Suppressor macrophage (primary cell): ENCODE measurements around the gene HOXA2.
A peak's percentile ranks its signal among the peaks of the same experiment; 100 is the strongest.

Experiments used
- DNase-seq, 4 experiments: peaks; one replicate each; pipeline ENCODE4 v3.0.0-alpha.2; 2020 to 2022

Gene HOXA2

DNA sequence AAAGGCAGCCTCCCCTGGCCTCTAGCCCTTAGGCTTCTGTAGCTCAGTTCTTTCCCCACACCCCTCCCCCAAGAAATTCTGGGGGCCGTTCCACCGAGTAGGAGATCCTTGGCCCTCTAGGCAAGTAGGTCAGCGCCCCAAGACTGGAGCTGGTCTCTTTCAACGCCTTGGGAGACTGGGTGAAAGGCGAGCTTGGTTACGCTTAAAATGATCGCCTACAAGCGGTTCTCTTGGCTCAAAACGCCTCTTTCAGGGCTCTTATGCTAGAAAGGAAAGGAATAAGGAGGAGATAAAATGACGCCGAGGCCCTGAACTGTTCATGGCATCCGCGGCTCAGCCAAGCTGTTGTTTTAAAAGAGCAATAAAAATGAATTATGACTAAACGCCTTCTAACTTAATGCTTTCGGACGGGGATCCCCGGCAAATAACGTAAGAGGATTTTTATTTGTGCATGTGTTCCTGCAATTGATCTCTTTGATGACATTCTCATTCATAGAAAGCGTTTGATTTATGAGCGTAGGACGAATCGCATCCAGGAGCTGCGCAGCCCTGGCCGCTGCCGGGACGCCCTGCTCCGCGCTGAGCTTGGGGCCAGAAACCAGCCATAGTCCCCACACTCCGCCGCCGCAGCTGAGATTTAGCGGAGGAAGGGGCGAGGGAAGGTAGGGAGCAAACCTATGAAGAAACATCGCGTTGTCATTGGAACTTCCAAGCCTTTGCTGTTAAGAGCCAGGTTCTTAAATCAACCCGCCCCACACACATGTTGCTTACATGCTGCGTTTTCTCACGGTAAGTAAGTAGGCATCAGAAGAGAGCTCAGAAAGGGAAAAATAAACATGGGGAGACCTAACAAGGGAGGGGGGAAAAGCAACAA lies 3.7 kb downstream of the HOXA2 start:
- peak in 1 of 4 experiments; percentile 12 for DNase-seq

DNA sequence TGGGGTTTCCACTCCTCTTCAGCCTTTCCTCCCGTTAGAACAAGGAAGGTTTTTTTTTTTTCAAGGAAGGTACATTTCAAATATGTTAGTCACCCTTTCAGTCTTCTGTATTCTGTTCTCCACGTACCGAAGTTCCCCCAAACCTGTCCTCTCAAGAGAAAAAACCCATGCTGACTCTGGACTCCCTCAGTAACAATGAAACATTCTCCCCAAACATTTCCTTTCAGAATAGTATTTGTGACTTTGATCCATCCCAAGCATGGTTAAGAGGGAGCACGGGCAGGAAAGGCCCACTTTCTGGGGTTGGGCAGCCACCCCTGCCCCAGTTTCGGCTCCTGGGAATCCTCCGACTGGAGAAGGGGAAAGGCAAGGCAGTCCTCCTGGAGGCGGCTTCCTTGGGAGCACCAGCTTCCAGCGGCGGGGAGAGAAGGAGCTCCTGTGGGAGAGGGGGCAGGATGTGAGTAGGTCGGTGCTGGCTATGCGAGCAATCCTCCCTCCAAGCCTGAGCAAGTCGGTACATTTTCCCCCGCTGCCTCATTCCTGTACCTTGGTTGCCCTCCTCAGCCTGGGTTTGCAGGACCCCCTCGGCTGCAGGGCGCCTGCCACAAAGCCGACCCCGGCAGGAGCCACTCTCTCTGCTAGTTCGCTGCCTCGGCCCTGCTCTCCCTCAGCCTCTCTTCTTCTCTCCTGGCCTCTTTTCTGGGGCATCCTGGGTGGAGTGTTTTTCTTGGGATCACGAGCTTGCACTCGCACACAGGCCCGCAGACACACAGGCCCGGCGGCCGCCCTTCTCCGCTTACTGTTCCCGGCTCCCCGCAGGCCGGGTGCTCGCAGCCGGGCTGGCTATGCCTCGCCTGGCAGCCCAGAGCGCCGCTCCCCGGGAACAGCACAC lies 4.6 kb downstream of the HOXA2 start:
- peak in 1 of 4 experiments; percentile 54 for DNase-seq

DNA sequence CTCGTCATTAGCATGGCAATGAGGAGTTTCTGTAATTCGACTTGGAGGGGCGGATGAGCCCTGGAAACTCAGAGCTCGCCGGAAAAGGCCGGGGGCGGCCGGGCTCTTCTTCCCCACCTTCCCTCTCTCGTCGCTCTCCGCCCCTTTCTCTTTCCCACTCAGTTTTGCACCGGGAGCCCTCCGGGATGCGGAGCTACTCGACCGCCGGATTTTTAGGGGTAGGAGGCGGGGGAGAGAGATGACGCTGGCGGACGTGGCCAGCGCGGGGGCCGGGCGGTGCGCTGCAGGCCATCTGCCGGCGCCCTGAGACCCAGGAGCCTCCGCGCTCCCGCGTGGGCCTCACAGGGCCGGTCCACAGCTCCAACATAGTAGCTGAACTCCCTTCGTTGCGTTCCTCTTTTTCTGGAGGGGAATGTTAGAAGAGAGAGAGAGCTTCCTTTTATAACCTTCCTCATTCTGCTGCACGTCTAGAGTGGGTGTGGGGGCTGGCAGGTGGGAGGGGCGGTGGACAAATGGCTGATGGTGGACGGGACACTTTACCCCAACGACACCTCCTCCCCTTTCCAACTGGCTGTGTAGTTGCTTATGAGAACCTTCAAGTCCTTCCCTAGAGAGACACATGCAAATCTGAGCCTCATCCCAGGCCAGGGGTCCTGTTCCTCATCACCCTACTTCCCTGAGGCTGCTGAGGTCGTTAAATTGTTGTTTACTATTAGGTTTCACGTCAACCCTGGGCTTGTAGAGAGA lies 5.5 kb downstream of the HOXA2 start:
- peak; percentile 82 to 94 (median 92) for DNase-seq

DNA sequence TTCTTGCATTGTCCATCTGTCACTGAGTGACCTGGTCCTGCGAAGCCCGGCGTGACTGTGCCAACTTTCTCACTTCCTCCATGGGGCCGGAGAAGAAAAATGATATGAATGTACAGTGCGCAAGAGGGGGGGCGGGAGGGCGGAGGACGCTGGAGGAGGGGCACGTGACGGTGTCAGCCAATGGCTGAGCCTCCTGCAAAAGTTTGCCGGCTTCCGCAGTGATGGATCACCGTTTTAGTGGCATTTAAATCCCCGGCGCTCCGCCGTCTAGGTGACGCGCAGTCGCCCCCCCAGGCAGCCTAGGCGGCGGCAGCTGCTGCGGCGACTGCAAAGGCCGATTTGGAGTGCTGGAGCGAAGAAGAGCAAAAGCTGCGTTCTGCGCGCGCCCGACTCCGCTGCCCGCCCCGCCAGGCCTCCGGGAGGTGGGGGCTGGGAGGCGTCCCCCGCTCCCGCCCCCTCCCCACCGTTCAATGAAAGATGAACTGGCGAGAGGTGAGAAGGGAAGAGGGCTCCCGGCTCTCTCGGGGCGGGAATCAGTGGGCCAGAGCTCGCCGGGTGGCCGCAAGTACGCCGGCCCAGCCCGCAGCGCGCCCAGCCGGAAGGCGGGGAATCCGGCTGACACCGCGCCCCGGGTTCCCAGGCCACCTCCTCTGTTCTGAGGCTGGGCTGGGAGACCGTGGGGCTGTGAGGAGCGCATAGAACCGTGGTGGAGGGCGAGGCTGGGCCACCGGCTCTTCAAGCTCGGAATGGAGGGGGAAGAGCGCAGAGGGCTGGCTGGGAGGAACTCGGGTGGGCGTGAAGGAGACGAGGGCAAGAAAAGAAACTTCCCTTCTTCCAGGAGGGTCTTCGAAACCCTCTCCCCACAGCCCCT lies 6.4 kb downstream of the HOXA2 start, which contains the start of gene HOXA1:
HOXA1 (minus strand) TSS at position 104 of the 871 bp plus-strand sequence; CDS start at position 16, 88 bp downstream.
- DNase-seq: peak; percentile 86 to 93 (median 92)

DNA sequence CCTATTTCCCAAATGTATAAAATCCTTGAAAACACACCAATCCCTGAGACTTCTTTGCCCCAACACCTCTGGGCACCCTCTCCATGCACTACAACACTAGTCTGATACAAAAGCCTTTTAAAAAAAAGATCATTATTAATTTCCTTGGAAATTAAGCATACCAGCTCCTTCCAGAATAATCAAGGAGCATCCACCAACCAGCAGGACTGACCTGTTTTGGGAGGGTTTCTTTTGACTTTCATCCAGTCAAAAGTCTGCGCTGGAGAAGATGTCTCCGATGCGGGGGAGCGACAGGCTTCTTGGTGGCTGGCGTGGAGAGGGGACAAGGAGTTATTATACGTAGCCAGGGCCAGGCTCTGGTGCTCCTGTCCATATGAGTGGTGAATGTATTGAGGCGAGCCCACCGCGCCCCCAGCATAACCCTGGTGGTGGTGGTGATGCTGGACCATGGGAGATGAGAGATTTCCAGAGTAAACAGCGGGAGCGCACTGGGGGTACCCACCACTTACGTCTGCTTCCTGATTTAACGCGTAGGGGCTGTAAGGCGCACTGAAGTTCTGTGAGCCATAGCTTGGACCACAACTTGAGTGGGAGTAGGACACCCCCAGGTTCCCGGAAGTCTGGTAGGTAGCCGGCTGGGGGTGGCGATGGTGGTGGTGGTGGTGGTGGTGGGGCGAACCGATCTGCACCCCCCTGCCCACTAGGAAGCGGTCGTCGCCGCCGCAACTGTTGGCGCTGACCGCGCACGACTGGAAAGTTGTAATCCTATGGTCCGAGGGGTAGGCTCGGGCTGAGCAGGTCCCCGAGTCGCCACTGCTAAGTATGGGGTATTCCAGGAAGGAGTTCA lies 7.2 kb downstream of the HOXA2 start:
- DNase-seq: peak in 1 of 4 experiments; percentile 23

DNA sequence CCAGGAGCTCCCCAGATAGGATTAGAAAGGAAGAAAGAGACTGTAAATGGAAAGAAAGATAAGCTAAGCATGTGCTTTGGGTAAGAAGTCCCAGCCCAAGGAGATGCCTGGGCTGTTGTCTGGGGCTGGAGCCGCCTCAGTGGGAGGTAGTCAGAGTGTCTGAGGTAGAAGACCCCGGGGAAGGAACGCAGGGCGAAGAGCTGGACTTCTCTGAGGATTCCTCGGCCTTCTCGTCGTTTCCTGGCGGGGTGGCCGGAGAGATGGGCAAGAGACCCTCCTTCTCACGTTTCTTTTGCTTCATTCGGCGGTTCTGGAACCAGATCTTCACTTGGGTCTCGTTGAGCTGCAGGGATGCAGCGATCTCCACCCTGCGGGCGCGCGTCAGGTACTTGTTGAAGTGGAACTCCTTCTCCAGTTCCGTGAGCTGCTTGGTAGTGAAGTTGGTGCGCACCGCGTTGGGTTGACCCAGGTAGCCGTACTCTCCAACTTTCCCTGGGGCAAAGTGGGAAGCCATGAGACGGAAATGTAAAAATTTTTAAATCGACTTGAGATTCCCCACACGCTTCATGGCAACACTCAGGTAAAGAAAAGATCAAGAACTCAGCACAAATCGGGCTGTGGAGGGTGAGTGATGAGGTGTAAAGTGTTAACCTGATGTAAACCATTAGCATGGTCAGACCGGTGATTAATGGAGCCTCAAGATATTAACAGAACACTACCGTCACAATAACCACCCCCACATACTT lies 8.0 kb downstream of the HOXA2 start:
- DNase-seq: no peak

DNA sequence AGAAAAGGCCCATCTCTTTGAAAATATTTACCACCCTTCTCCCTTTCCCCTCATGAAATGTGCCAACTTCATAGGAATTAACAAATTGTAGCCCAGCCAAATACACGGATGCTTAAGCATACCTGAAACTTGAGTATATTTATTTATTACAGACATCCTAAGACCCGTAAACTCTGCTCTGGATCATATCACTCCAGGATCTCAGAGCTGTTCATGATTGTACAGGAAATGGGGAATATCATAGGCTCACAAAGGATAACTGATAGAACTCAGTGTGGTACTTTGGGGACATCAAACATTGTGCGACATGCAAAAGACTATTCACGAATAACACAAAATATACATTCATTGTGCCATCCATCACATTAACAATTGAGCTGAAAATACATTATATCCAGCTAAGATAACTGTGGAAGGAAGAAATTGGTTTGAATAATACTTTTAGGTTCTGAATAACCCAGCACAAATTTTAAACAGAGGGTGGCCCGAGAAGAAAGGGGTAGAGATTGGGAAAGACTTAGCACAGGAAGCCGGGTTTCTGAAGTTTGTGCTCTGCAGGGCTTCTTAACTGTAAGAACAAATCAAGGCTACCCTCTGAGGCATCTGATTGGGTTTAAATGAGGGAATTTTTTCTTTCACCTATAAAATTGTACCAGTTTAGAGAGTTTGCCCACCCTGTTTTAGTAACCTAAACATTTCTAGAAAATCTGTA lies 9.1 kb downstream of the HOXA2 start:
- DNase-seq: no peak

DNA sequence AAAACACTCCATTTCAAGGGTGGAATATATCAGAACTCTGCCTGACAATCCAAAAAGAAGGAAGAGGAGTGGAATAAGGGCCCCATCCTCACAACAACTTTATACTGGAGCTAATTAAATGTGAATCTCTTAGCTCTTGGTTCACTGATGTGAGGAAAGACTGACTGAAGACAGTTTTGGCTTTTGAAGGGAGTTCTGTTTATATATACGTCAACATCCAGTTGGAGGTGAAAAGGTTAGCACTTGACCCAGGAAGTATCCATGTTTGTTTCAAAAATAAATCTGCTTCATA lies 9.7 kb downstream of the HOXA2 start:
- no peak for DNase-seq

DNA sequence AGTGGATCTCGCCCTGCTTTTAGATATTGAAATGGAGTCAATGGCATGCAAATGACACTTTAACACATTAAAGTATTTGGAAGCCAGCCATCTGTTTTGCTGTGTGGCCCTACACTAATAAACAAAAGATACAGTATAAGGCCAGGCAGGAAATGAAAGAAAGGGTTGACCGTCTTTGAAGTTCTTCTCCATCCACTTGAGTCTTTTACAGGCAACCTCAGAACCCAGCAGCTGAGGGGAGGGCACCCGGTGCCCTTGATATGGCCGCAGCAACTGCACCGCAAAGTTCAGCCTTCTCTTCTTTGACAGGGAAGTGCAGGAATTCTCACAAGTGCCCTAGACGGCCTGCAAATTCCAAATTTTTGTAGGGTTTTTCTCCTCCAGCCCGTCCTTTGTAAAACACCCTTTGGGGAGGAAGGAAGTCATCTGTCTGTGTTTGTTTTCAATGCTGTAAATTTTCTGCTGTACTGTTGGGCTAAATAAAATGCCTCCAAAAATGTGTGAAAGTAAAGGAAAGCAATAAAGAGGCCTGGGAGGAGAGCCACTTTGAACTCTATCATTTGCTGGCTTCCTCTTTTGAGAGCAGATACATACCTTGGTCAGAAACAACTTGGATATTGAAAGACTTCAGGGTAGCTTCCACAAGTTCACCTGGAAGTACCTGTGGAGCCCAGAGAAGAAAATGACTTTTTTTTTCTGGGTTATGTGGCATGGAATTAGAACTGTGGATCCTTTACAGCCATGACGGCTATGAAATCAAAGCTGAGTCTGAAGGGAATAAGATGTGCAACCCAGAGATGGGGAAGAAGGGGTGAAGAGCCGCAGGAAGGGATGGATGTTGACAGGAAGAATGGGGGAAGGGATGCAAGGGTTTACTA lies 10.3 kb downstream of the HOXA2 start:
- no peak for DNase-seq

DNA sequence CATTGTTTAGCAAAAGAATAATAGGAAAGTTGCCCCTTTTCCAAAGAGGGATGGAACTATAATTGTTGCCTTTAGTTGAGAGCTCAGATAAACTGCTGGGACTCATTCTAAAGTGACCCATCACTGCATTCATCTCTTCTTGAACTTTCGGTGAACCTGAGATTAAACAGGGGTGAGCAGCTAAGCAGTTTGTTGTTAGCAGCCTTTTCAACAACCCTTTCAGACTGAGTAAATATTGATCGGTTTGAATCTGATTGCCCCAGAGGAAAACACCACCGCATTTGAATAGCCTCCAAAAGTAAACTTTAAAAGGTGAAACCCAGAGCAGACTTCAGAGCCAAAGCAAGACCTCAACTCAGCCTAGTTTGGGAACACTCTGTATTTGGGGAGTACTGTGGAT lies 11.4 kb downstream of the HOXA2 start:
- no peak for DNase-seq

DNA sequence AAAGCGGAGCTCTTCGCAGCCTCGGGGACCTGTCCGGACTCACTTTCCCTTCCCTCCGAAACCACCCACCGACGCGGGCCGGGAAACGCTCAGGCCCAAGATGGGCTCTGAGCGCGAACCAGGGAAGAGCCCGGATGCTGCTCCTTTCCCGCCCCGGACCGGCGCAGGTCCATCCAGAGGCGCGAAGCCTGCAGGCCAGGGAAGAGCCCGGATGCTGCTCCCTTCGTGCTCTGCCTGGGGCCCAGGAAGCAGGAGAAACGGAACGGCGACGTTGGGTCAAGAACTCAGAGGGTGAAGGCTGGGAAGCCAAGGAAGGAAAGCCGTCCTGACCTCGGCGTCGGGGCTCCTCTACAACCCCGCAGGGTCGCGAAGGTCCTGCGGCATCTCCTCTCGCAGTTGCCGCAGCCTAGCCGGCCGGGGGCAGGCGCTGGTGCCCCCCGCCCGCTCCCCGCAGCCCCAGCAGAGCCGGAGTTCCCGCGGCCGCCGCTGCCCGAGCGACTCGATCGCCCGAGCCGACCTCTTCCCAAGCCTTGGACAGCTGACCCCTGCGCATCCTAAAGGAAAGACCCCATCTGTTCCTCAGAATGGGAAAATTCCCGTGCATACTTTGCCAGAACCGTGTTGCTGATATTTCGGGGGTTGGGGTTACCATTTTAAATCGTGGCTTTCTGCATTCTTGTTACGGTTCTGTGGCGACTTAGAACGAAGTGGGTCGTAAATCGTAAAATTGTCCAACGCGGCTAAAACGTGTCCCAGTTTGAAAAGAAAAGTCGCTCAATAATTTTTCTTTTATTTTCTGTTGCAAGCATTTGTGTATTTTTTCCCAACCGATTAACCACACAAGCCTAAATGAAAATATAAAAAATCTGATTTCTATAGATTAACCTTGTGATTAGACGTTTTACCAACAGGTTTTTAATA lies 14.2 kb downstream of the HOXA2 start:
- peak in 1 of 4 experiments; percentile 30 for DNase-seq

DNA sequence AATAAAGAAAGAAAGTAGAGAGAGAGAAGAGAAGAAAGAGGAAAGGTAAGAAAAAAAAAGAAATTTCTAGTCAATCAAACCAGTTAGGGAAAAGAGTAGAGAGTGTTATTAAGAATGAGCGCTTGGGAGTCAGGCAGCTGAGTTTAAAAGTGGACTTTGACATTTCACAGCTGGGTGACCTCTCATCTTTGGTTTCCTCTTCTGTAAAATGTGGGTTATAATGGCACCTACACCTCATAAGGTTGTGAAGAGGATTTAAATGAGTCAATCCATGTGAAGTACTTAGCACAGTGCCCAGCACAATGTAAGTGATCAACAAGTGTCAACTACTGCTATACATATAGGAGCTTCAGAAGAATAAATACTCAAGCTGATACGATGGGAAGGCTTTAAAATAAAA lies 18.8 kb downstream of the HOXA2 start:
- no peak for DNase-seq

DNA sequence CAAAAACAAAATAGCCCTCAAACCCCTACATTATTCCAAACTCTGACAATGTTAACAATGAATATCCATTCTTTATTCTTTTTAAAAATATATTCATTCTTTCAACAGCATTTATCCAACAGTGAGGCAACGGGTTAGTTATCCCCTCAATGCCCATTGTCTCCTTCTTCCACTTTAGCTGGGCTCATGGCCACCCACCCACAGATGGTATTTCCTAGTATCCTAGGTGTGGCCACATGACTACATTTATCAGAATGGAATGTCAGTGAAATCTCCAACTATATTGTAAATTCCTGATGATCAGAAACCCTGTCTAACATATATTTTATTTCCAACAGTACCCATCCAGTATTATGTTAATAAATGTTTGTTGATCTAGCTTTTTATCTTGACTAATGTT lies 20.3 kb downstream of the HOXA2 start:
- no peak for DNase-seq

DNA sequence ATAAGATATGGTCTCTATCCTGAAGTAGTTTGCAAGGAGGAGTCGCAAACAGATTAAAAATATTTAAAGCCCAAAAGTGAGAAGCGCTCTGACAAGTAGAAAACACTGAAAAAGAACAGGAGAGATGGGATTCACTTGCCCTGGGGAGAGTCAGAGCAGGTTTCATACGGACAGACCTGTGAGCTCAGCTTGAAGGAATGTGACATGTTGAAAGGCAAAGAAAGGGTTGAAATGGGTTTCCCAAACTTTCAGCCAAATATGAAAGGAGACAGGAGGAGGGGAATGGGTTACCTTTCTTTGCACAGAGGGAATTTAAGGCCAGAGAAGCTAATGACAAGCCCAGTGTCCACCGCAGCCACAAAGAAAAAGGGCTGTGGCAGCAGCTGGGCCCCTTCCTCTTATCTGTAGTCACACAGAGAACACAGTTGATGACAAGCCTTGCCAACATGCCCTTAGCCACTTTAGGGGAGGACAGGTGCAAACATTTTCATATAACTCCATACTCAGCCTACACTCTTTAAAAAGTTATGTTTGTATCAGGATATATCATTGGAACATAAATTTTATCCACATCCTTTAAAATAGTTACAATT lies 21.5 kb downstream of the HOXA2 start:
- DNase-seq: no peak

DNA sequence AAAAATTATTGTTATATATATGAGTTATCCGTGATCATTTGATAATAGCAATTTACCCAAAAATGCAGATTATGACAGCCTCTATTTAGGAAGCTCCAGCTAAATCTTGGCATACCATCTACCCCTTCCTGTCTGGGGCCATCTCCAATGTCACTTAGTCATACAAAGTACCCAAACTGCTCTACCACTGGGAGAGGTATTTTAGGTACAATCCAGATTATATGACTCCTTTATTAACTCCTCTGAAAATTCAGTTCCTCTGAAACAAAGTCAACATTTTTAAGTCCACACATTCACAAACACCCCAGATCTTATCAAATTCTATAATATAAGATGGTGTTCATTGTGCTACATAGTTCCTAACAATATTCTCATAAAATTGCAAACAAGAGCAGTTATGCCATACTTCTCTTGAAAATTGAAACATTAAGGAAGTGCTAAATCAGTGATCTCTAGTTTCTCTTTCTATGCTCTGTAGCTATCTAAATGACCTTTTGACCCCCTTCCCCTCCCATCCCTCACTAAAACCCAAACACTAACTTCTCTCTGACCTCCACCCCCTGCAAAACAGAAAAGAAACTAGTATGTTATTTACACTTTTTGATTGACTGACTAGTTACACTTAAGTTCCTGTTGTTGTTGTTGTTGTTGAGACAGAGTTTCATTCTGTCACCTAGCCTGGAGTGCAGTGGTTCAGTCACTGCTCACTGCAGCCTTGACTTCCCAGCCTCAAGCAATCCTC lies 23.1 kb downstream of the HOXA2 start:
- peak in 3 of 4 experiments; percentile 12 to 49 (median 42) for DNase-seq

DNA sequence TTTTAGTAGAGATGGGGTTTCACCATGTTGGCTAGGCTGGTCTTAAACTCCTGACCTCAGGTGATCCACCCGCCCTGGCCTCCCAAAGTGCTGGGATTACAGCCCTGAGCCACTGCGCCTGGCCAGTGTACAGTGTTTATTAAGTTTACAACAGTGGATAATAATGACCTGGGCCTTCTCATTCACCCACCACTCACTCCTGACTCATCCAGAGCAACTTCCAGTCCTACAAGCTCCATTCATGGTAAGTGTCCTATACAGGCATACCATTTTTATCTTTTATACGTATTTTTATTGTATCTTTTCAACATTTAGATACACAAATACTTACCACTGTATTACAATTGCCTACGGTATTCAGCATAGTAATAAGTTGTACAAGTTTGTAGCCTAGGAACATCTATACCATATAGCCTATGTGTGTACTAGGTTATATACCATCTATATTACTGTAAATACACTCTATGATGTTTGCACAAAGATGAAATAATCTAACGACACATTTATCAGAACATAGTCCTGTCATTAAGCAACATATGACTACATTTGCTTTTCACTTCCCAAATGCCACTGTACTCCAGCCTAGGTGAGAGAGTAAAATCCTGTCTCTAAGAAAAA lies 23.8 kb downstream of the HOXA2 start:
- no peak for DNase-seq
